HG03558 (cell line): ENCODE measurements around the gene MTARC2.
"Not testable (repeated sequence)": the region's sequence is repeated elsewhere in the genome, so short reads cannot be mapped to it uniquely, and the experiment has no call there.

ENCODE experiments used
- ATAC-seq: cut with Tn5 transposase; IDR thresholded peaks from one replicate; pipeline ENCODE4 v1.9.1; 2021; ENCODE audit warnings: moderate number of reproducible peaks; ENCODE audit not compliant: unreplicated experiment; ENCODE audit errors: extremely low read depth

Gene MTARC2

GRCh38 chr1:220748089-220748934 is at the start of gene MTARC2:
Gene MTARC2, plus strand, starts transcription at chr1:220748322. Its CDS starts 210 bp downstream, at chr1:220748532.
- ATAC-seq = peak; percentile 89

GRCh38 chr1:220698607-220699016 is 49.5 kb upstream of the MTARC2 start:
- ATAC-seq = no peak

DNA sequence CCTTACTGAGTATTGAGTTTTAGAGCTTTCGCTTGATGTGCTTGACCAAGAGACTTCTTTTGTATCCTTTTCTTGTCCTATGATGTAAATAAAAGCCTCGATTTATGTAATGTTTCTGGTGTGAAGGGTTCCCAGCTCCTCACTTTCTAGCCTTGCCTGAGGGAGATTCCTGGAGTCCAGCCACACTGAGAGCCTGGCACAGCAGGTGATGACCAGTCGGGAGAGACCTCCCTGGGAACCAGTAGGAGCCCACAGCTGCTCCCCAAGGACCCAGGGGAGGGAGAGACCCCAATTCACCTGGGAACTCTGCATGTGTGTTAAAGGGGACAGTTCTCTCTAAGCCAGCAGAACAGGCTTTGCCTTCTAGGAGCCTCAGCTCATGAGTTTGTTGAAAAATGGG is 49.1 kb upstream of the MTARC2 start:
- ATAC-seq = no peak

GRCh38 chr1:220700556-220701179 is 47.5 kb upstream of the MTARC2 start:
- no peak for ATAC-seq

- no peak for ATAC-seq
These were observed 46.1 kb upstream of the MTARC2 start for GRCh38 chr1:220701974-220702373.

DNA sequence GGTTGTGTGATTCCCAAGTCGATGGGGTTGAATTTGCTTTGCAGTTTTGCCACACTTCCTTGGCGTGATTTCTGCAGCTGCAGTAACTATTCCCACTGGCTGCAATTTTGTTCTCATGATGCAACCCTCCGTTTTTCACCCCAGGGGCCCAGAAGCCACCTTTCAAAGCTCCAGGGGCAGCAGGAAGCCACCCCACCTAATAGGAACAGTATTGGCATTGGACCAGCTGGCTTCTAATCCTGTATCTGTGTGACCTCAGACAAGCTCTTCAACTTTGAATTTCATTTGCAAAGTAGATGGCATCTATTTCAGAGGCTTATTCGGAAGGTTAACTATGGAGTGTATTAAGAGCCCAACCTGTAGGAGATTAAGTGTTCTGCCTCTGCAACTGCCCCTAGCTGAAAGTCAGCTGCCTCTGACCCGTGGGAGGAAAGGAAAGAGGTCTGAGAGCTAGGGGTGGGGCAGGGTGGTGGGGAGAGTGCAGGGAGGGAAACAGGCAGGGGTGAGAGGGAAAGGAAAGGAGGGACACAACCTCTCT is 45.3 kb upstream of the MTARC2 start:
- ATAC-seq = no peak

DNA sequence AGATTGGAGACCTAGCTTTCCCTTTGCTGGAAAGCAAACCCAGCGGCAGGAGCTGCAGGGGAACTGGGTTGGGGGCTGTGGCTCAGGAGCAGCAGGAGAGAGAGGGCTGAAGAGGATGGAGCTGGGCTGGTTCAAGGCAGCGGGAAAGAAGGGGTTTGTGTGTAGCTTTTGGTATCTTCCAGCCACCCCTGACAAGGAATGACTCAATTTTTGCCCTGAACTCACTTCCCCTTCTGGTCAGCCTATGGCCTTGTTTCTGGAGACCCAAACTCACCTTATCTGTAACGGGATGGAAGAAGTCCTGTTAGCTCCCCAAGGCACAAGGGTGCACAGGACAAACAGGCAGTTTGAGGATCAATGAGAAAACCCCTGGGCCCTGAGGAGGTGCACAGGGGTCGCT is 44.8 kb upstream of the MTARC2 start:
- no peak for ATAC-seq

- no peak for ATAC-seq
These were observed 42.3 kb upstream of the MTARC2 start for GRCh38 chr1:220705782-220706181.

GRCh38 chr1:220706480-220706879 is 41.6 kb upstream of the MTARC2 start:
- ATAC-seq = no peak

GRCh38 chr1:220707160-220707559 is 41.0 kb upstream of the MTARC2 start:
- ATAC-seq = no peak

GRCh38 chr1:220708244-220708643 is 39.9 kb upstream of the MTARC2 start:
- ATAC-seq = no peak

GRCh38 chr1:220708936-220709801 is 39.0 kb upstream of the MTARC2 start:
- no peak for ATAC-seq

DNA sequence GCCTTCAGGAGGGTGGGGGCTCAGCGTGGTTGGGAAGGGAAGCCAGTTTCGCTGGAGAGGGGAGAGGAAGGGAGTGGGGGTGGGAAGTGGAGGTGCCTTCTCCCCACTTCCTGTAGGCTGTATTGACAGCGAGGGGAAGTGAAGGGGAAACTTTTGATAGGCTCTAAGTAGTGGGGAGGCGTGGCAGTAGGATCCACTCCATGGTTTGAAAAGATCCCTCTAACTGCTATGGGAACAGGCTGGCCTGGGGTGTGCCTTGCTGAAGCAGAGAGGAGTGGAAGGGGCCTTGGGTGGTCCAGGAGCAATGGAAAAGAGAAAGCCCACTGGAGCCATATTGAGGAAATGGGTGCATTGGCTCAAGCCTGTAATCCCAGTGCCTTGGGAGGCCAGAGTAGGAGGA is 37.8 kb upstream of the MTARC2 start:
- no peak for ATAC-seq

- no peak for ATAC-seq
These were observed 36.9 kb upstream of the MTARC2 start for GRCh38 chr1:220711056-220711809.

- not testable (repeated sequence) for ATAC-seq
These were observed 32.1 kb upstream of the MTARC2 start for GRCh38 chr1:220715986-220716385.

- no peak for ATAC-seq
These were observed 30.1 kb upstream of the MTARC2 start for GRCh38 chr1:220717800-220718640.

- ATAC-seq = not testable (repeated sequence)
These were observed 26.9 kb upstream of the MTARC2 start for GRCh38 chr1:220721266-220721665.

DNA sequence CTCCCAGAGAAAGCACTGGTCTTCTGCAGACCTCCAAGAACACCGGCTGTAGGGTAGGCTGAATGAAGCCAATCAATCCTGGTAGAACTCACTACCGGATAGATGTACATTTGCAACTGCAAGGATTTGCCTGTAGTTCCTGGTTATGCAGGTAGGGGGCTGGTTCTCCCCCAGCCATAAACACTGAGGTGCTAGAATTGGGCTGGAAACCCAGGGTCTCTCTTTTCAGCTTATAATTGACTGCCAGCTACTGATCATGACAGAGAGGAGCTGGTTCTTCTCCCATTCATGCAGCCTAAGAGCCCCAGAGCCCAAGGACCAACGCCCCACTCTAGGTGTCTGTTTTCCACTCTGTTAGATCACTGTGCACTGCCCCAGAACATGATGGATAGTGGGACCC is 21.5 kb upstream of the MTARC2 start:
- no peak for ATAC-seq

- ATAC-seq = no peak
These were observed 20.6 kb upstream of the MTARC2 start for GRCh38 chr1:220727519-220727918.
